ENCODE results near the gene LCN1.
A peak's percentile ranks its signal among the peaks of the same experiment; 100 is the strongest.
"Not testable (repeated sequence)": the region's sequence is repeated elsewhere in the genome, so short reads cannot be mapped to it uniquely, and the experiment has no call there.

Gene LCN1

GRCh38 chr9:135504262-135505243, 16.7 kb upstream of the LCN1 start:
- peak; percentile 63 for DNase-seq (ENCODE audit: low spot score)

GRCh38 chr9:135505406-135506187, 15.6 kb upstream of the LCN1 start:
- DNase-seq (ENCODE audit: low spot score) = no peak

- DNase-seq (ENCODE audit: low spot score) = no peak
Measured at GRCh38 chr9:135506327-135507103, 14.7 kb upstream of the LCN1 start.

- DNase-seq (ENCODE audit: low spot score) = no peak
Measured at GRCh38 chr9:135507104-135508035, 13.9 kb upstream of the LCN1 start.

GRCh38 chr9:135508211-135508820, 12.9 kb upstream of the LCN1 start:
- no peak for DNase-seq (ENCODE audit: low spot score)

GRCh38 chr9:135509458-135509857, 11.8 kb upstream of the LCN1 start:
- no peak for DNase-seq (ENCODE audit: low spot score)

- DNase-seq (ENCODE audit: low spot score) = no peak
Measured at GRCh38 chr9:135512241-135512603, 9.0 kb upstream of the LCN1 start.

GRCh38 chr9:135512904-135513303, 8.3 kb upstream of the LCN1 start:
- no peak for DNase-seq (ENCODE audit: low spot score)

GRCh38 chr9:135513351-135513846, 7.8 kb upstream of the LCN1 start:
- DNase-seq (ENCODE audit: low spot score) = no peak

- not testable (repeated sequence) for DNase-seq (ENCODE audit: low spot score)
Measured at GRCh38 chr9:135513906-135514305, 7.3 kb upstream of the LCN1 start.

GRCh38 chr9:135514342-135515082, 6.7 kb upstream of the LCN1 start:
- no peak for DNase-seq (ENCODE audit: low spot score)

GRCh38 chr9:135515083-135515951, 5.9 kb upstream of the LCN1 start:
- no peak for DNase-seq (ENCODE audit: low spot score)

- DNase-seq (ENCODE audit: low spot score) = no peak
Measured at GRCh38 chr9:135516132-135516860, 4.9 kb upstream of the LCN1 start.

GRCh38 chr9:135517407-135517822, 3.8 kb upstream of the LCN1 start:
- DNase-seq (ENCODE audit: low spot score) = no peak

GRCh38 chr9:135519179-135519971, 1.9 kb upstream of the LCN1 start:
- no peak for DNase-seq (ENCODE audit: low spot score)

GRCh38 chr9:135521608-135522095, 412 bp downstream of the LCN1 start:
- DNase-seq (ENCODE audit: low spot score) = no peak

Measured in COLO829 (cell line).